PFSK-1 (cell line): Measurements from ENCODE around the gene PPOX.
A peak's percentile ranks its signal among the peaks of the same experiment; 100 is the strongest.

Experiments used
- FOXP2 ChIP-seq: optimal IDR thresholded peaks from 2 replicates; pipeline ENCODE3; 2011; ENCODE audit warnings: borderline replicate concordance, control low read depth, inconsistent platforms; ENCODE audit not compliant: insufficient read depth; ENCODE audit errors: extremely low read length, extremely low read depth
- POLR2AphosphoS5 ChIP-seq: IDR thresholded peaks from 2 replicates; pipeline ENCODE4 v1.6.1; 2012; ENCODE audit warnings: low read depth, mild to moderate bottlenecking, control low read depth, low read length, moderate library complexity
- REST ChIP-seq, 2 experiments: IDR thresholded peaks; 2 replicates each; pipeline versions ENCODE4 v1.6.1 to v1.8.0; 2011 to 2012; ENCODE audit warnings: low read depth in 2 of 2, low read length in 2 of 2, control low read depth in 1 of 2, inconsistent platforms in 1 of 2, mild to moderate bottlenecking in 1 of 2, moderate library complexity in 1 of 2; ENCODE audit not compliant: insufficient read depth in 1 of 2
- SIN3A ChIP-seq: IDR thresholded peaks from 2 replicates; pipeline ENCODE4 v1.6.1; 2012; ENCODE audit warnings: mild to moderate bottlenecking, low read length, moderate library complexity, borderline replicate concordance; ENCODE audit not compliant: insufficient read depth
- TAF1 ChIP-seq: IDR thresholded peaks from 2 replicates; pipeline ENCODE4 v1.6.1; 2012; ENCODE audit warnings: low read length, control low read depth, borderline replicate concordance; ENCODE audit not compliant: insufficient read depth

Gene PPOX

GRCh38 chr1:161175771-161176453 is 9.7 kb downstream of the PPOX start:
- TF ChIP-seq TAF1 = no peak
- no peak for TF ChIP-seq POLR2AphosphoS5
- no peak for TF ChIP-seq FOXP2
- no peak for TF ChIP-seq SIN3A
- no peak for TF ChIP-seq REST (IDR thresholded peaks at IDR 0.05; ENCODE audit: insufficient read depth in 1 of 2, low read depth in 2 of 2, low read length in 2 of 2)

GRCh38 chr1:161176468-161177111 is 10.4 kb downstream of the PPOX start:
- TF ChIP-seq POLR2AphosphoS5 (no peak), SIN3A (no peak), REST (IDR thresholded peaks at IDR 0.05; ENCODE audit: insufficient read depth in 1 of 2, low read depth in 2 of 2, low read length in 2 of 2) (no peak), TAF1 (no peak), FOXP2 (no peak)

GRCh38 chr1:161177112-161177935 is 11.1 kb downstream of the PPOX start, which contains the start of gene B4GALT3:
TSS of gene B4GALT3 (minus strand) at chr1:161177507. CDS start at chr1:161176060, 1,447 bp downstream.
- TF ChIP-seq FOXP2 (peak; percentile 77), TAF1 (peak; percentile 84), REST (IDR thresholded peaks at IDR 0.05; ENCODE audit: insufficient read depth in 1 of 2, low read depth in 2 of 2, low read length in 2 of 2) (0 out of 4 replicates have a peak, but pooled peaks of 1 of the 2 experiments have one; percentile 36), POLR2AphosphoS5 (peak; percentile 91), SIN3A (peak; percentile 78; the same call in 1 of the 2 replicates)

GRCh38 chr1:161177936-161178244 is 11.7 kb downstream of the PPOX start:
- no peak for TF ChIP-seq FOXP2
- TF ChIP-seq POLR2AphosphoS5 = no peak
- no peak for TF ChIP-seq REST (IDR thresholded peaks at IDR 0.05; ENCODE audit: insufficient read depth in 1 of 2, low read depth in 2 of 2, low read length in 2 of 2)
- TF ChIP-seq SIN3A = no peak
- no peak for TF ChIP-seq TAF1
